Pancreas (tissue), 10 donors: ENCODE results near the gene FAM53A. TPM values are rescaled to one million over a fixed set of nuclear protein-coding genes. Genes with fewer than 3 reads are reported as not detected.

Source experiments
- ATAC-seq, 4 donors: fragments of 200-7000 bp; cut with Tn5 transposase; one replicate each; pipeline versions ENCODE4 v1.8.0 to v1.9.1; 2020; ENCODE audit warnings: mild to moderate bottlenecking in 4 of 4, moderate library complexity in 4 of 4
- DNase-seq, 6 donors: peaks; one replicate each; pipeline ENCODE4 v3.0.0-alpha.2; 2020
- FAIRE-seq: peaks from 2 replicates; lab custom pipeline; 2012; peaks lifted over from hg19 to GRCh38; lab: Jason Lieb, UNC
- H3K27ac ChIP-seq, 4 donors: fragments of 200-600 bp; sonication (generic); 1 replicate in 3 of 4; 2 replicates in 1 of 4; pipeline versions ENCODE4 v1.5.0 to v1.8.0; 2020
- H3K27me3 ChIP-seq, 4 donors: fragments of 200-600 bp; one replicate each; pipeline ENCODE4 v1.8.0; 2021
- H3K36me3 ChIP-seq, 3 donors: fragments of 200-600 bp; sonication (generic) in 1 of 3; one replicate each; pipeline versions ENCODE4 v1.5.0 to v1.8.0; 2020 to 2021
- H3K4me1 ChIP-seq, 3 donors: fragments of 200-600 bp; one replicate each; pipeline ENCODE4 v1.8.0; 2021
- H3K4me3 ChIP-seq, 4 donors: fragments of 200-600 bp; sonication (generic) in 2 of 4; one replicate each; pipeline versions ENCODE4 v1.5.0 to v1.8.0; 2020 to 2021
- H3K9me3 ChIP-seq, 4 donors: fragments of 200-600 bp; one replicate each; pipeline ENCODE4 v1.8.0; 2021
- WGBS, 2 donors: extraction: QIAGEN DNeasy Blood & Tissue Kit; methylation state at CpG; one replicate each; pipeline ENCODE4 v1.1.7; 2013; 5-methylcytosine and 5-hydroxymethylcytosine counted together
- intact Hi-C, 3 donors: fragments of 100-400 bp; cut with DNase I; formaldehyde crosslinking; loops; one replicate each; pipeline versions ENCODE4 v1.11.1 to v1.14.2; 2022
- polyA plus RNA-seq, 2 donors: library from polyadenylated mRNA; stranded (reverse); fragments of 200-250 nt; gene quantifications; one replicate each; pipeline ENCODE4 v1.2.3, GENCODE V29; 2013
- total RNA-seq, 6 donors: library from RNA; stranded (reverse); fragmentation: NEBNext Ultra II Directional in 4 of 6; extraction: Animal tissue kit (Norgen Biotek cat#: 25700) in 4 of 6; gene quantifications; one replicate each; pipeline versions ENCODE4 v1.2.1 to v1.2.4, GENCODE V29; 2021 to 2023
- TF ChIP-seq, protein P1 (sequence below), 4 donors: fragments of 200-600 bp; sonication (generic) in 3 of 4; IDR thresholded peaks; one replicate each; pipeline versions ENCODE4 v1.5.0 to v1.8.0; 2021; ENCODE audit warnings: antibody characterized with exemption in 4 of 4
- donor health status: healthy with polysubstance abuse.
- donor health status: DM: no; HTN: no; CAD: no; lungs with moderate emphysema.
- donor health status: DM: no; HTN: no; CAD: no.
- donor health status: control.
- donor health status: control.
- donor health status: Bipolar disorder and iron deficiency.
- donor health status: DM: yes; HTN: yes; CAD: no.
- donor health status: DM: no; HTN: no; CAD: no.
- donor health status: DM: no; HTN: no; CAD: no.
- donor health status: DM: yes; HTN: yes; CAD: no.

FAM53A gene
- total and polyA plus RNA-seq, 8 donors: 0.60 to 2.7 (median 1.3) TPM

DNA sequence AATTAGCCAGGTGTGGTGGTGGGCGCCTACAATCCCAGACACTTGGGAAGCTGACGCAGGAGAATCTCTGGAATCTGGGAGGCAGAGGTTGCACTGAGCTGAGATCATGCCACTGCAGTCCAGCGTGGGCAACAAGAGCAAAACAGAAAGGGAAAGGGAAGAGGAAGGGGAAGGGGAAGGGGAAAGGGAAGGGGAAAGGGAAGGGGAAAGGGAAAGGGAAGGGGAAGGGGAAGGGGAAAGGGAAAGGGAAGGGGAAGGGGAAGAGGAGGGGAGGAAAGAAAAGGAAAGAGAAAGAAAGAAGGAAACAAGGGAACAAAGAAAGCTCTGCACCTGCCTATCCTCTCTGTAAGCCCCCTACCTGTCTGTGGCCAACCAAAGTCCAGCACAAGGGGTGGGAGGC, 35.2 kb downstream of the FAM53A start:
- Histone ChIP-seq H3K4me1 (no peaks in the 10 kb centered on the region), H3K27ac (no peak overlapping the region), H3K27me3 (no peaks in the 10 kb centered on the region), H3K36me3 (no peaks in the 10 kb centered on the region), H3K4me3 (no peak overlapping the region), H3K9me3 (no peaks in the 10 kb centered on the region)
- 78 to 81% methylated on average over 3 of the region's 3 CpGs for WGBS, 2 donors
- intact Hi-C loops: no loop called here
- no peak for ATAC-seq
- no peak for DNase-seq
- no peak for FAIRE-seq
- TF ChIP-seq, protein P1, sequence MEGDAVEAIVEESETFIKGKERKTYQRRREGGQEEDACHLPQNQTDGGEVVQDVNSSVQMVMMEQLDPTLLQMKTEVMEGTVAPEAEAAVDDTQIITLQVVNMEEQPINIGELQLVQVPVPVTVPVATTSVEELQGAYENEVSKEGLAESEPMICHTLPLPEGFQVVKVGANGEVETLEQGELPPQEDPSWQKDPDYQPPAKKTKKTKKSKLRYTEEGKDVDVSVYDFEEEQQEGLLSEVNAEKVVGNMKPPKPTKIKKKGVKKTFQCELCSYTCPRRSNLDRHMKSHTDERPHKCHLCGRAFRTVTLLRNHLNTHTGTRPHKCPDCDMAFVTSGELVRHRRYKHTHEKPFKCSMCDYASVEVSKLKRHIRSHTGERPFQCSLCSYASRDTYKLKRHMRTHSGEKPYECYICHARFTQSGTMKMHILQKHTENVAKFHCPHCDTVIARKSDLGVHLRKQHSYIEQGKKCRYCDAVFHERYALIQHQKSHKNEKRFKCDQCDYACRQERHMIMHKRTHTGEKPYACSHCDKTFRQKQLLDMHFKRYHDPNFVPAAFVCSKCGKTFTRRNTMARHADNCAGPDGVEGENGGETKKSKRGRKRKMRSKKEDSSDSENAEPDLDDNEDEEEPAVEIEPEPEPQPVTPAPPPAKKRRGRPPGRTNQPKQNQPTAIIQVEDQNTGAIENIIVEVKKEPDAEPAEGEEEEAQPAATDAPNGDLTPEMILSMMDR (IDR thresholded peaks at IDR 0.05): no peak

DNA sequence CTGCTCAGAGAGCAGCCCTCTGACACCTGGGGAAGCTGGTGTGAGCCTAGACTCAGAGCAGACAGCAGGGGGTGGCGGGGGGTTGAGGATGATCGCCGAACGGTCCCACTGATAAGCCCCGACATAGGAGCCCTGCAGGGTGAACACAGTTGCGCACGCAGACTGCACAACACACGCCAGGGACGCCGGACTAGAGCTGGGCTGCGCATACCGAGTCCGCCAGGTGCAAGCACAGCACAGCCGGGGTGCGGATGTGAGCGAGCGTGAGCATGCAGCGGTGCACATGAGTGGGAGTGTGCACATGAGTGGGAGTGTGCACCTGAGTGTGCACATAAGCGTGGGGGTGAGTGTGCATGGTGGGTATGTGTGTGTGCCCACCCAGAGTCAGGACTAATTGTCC, 36.7 kb downstream of the FAM53A start:
- WGBS, 2 donors: 85 to 87% methylated on average over 19 of the region's 19 CpGs
- DNase-seq (no peak), FAIRE-seq (no peak), ATAC-seq (no peak)
- Histone ChIP-seq H3K4me1 (no peaks in the 10 kb centered on the region), H3K27ac (no peak overlapping the region), H3K4me3 (no peak overlapping the region), H3K9me3 (no peaks in the 10 kb centered on the region), H3K36me3 (no peaks in the 10 kb centered on the region), H3K27me3 (no peaks in the 10 kb centered on the region)
- TF ChIP-seq, protein P1 (IDR thresholded peaks at IDR 0.05): no peak
- intact Hi-C loops: no loop called here

DNA sequence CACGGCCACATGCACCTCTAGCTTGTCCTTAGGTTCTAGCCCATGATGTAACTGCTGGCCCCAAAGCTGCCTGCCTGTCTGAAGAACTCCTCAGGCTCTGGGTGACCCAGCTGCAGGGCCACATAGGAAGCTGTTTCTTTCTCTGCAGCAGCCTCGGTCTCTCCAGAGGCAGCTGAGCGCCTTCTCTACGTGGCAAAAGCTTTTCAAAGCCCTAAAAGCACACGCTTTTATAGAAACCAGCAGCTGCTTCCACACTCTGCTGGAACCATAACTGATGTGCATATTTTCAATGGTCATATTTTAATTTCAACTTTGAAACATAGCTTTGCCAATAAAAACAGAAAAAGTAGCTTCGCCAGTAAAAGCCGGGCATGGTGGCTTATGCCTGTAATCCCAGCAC, 37.4 kb downstream of the FAM53A start:
- H3K4me1 ChIP-seq: no peaks in the 10 kb centered on the region
- H3K36me3 ChIP-seq: no peaks in the 10 kb centered on the region
- no peak for DNase-seq
- no peak for FAIRE-seq
- no peak overlapping the region for H3K27ac ChIP-seq
- TF ChIP-seq, protein P1 (IDR thresholded peaks at IDR 0.05): no peak
- H3K27me3 ChIP-seq: no peaks in the 10 kb centered on the region
- H3K9me3 ChIP-seq: no peaks in the 10 kb centered on the region
- no peak for ATAC-seq
- no peak overlapping the region for H3K4me3 ChIP-seq
- intact Hi-C loops: no loop called here
- 90 to 96% methylated on average over 7 of the region's 7 CpGs for WGBS, 2 donors

DNA sequence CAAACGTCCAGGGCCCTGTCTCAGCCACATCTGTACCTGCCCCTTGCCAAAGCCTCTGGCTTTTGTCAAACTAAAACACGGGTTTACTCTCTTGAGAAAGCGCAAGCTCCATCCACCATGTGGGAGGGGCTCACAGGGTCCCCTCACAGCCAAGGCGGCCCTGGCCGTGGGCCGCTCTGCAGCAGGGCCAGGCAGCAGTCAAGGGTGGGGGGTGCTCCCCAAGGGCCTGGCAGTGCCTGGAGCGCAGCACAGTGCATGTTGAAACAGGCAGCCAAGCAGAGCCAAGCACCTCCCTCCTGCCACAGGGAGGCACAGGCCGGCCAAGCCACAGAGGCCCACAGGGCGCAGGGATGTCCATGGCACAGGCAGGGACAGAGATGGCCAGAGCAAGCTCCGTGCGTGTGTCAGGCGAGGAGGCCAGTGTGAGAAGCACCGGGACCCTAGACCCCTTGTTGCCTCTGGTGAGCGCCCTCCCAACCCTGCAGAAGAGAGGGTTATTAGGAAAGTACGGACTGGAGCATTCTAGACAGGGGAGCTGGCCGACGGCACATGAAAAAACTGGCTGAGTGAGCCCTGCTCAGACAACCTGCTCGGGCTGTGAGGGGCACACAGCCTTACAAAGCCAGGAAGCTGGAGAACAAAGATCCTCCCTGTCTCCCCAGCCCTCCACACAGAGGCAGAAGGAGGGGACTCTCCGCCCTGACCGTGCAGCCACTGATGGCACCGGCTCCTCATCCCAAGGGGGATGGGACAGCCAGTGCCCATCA, 39.0 kb downstream of the FAM53A start:
- ATAC-seq (peak in 3 of 4 donors; percentile 16 to 71 (median 45)), FAIRE-seq (no peak), DNase-seq (no peak)
- intact Hi-C loops: no loop called here
- Histone ChIP-seq H3K27ac (no peak overlapping the region), H3K27me3 (no peaks in the 10 kb centered on the region), H3K9me3 (no peaks in the 10 kb centered on the region), H3K4me1 (no peaks in the 10 kb centered on the region), H3K36me3 (no peaks in the 10 kb centered on the region), H3K4me3 (no peak overlapping the region)
- TF ChIP-seq, protein P1 (IDR thresholded peaks at IDR 0.05): no peak
- 76 to 81% methylated on average over 21 of the region's 21 CpGs for WGBS, 2 donors
